Activated CD8-positive, alpha-beta memory T cell treated with anti-CD3 and anti-CD28 coated beads for 1 hour (primary cell): ENCODE measurements around the gene AP4M1.
"Not testable (repeated sequence)": the region's sequence is repeated elsewhere in the genome, so short reads cannot be mapped to it uniquely, and the experiment has no call there.

ENCODE experiments used
- DNase-seq, 2 donors: peaks; one replicate each; pipeline ENCODE4 v3.0.0-alpha.2; 2020; ENCODE audit warnings: low read depth in 1 of 2; ENCODE audit errors: extremely low read depth in 1 of 2

Gene AP4M1

DNA sequence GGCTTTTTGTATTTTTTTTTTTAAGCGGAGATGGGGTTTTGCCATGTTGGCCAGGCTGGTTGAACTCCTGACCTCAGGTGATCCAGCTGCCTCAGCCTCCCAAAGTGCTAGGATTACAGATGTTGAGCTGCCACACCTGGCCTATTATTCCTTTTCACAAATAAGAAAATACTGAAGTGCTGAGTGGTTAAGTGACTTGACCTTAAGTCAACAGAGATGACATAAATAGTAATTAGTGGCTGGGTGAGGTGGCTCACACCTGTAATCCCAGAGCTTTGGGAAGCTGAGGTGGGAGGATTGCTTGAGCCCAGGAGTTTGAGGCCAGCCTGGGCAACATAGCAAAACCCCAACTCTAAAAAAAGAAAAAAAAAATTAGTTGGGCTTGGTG lies 28.8 kb downstream of the AP4M1 start:
- DNase-seq, result not testable (repeated sequence)

- DNase-seq, result peak; percentile 63 to 74
Measured at GRCh38 chr7:100130608-100131453, 29.4 kb downstream of the AP4M1 start.

GRCh38 chr7:100132126-100132525 lies 30.7 kb downstream of the AP4M1 start:
- DNase-seq, result no peak

DNA sequence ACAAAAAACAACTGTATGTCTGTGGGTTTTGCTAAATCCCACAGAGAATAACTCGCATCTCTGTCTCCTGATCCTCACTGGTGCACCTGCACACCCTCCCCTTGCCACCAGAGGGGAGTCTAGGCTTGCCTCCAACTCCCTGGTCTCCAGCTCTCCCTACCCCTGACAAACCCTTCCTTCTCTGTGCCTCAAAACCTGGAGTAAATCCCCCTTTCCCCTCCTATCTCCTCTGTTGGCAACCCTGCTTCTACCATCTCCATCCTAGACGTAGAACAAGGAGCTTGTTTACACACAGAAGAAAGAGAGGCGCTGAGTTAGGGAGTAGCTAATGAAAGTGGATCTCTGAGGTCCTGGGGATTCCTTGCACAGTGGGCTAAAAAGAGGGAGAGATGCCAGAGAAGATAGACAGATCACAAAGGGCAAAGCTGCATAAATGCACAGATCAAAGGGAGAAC lies 31.3 kb downstream of the AP4M1 start:
- peak in 1 of 2 donors; percentile 31 for DNase-seq

DNA sequence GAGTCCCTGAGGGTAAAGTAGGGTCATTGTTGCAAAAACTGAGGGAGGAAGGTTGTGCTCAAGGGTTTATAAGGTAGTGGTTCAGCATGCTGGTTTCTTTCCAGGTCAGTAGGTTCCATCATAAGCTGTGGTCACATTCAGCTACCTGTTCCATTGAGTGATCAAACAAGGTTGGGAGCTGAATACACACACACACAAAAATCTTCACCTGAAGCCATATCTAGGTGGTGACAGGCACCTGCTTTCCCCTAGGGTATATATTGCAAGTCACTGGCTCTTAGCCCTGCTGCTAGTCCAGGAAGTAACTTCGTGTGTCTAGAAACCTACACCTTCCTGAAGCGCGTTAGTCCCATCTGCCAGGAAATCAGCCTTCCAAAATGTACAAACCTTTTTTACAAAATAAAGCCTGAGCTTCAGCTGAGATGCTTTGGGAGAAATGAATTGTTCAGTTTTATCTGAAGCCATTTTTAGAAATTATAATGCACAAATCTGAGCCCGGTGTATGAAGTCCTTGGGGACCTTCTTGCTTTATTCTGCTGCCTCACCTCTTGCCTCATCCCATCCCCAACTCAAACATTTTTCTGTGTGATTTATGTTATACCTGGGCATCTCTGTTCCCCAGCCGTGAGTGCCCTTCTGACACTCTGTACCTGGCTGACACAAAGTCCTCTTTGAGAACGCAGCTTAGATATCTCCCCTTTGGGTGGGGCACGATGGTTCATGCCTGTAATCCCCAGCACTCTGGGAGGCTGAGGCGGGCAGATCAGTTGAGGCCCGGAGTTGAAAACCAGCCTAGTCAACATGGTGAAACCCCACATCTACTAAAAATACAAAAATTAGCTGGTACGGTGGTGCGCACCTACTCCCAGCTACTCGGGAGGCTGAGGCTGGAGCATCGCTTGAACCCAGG lies 36.7 kb downstream of the AP4M1 start:
- DNase-seq, result no peak

- no peak for DNase-seq
Measured at GRCh38 chr7:100141555-100141949, 40.1 kb downstream of the AP4M1 start.

GRCh38 chr7:100142461-100142860 lies 41.0 kb downstream of the AP4M1 start:
- DNase-seq, result no peak

- DNase-seq, result not testable (repeated sequence)
Measured at GRCh38 chr7:100146350-100146749, 44.9 kb downstream of the AP4M1 start.

DNA sequence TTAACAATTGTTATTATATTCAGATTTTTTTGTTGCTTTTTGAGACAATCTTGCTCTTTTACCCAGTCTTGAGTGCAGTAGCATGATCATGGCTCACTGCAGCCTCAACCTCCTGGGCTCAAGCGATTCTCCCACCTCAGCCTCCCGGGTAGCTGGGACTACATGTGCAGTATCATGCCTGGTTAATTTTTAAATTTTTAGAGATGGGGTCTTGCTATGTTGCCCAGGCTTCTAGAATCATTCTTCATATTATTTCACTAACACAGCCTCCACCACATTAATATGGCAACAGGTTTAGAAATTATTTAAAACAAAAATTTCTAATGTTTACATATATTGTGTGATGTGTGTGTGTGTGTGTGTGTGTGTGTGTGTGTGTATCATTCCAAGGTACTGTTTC lies 45.8 kb downstream of the AP4M1 start:
- no peak for DNase-seq

GRCh38 chr7:100148225-100148558 lies 46.7 kb downstream of the AP4M1 start:
- DNase-seq, result no peak

- peak; percentile 93 to 98 for DNase-seq
Measured at GRCh38 chr7:100148559-100149328, 47.3 kb downstream of the AP4M1 start, which contains the start of gene LAMTOR4. Gene LAMTOR4, plus strand, starts transcription at chr7:100148918. Its CDS starts 55 bp downstream, at chr7:100148973.

DNA sequence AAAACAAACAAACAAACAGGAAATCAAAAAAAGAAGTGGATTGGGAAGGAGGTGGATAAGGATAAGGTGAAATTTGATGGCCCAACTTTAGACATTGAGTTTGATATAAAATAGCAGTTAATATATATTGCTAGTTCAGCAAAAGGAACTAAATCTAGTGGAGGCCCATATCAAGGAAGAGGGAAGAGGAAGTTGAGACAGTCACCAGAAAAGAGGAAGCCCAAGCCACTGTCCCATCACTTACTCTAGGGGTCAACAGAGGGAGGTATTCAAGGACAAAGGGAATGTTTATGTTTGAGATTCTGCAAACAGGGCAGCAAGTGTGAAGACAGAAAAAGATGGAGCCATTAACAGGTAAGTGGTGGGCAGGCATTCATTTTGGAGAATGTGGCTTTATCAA lies 51.0 kb downstream of the AP4M1 start:
- DNase-seq, result no peak

DNA sequence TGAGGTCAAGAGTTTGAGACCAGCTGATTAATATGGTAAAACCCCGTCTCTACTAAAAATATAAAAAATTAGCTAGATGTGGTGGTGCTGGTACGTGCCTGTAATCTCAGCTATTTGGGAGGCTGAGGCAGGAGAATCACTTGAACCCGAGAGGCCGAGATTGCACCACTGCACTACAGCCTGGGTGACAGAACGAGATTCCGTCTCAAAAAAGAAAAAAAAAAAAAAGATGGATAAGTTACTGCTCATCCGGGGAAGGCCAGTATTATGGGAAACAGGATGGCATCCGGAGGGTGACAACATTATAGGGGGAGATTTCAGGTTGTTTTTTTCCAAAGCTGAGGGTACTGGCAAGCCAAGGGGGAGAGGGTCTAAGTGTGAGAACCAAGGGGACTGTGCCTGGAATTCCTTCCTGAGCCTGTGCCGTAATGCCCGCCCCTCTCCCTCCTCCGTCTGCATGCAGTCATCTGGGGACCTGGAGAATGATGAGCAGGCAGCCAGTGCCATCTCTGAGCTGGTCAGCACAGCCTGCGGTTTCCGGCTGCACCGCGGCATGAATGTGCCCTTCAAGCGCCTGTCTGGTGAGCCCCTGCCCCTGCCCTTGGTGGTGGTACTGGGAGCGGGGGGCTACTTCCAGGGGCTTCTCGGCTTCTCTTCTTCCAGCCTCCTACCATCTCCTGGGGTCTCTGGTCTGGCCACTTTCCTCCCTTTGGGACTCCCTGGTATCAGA lies 51.7 kb downstream of the AP4M1 start:
- no peak for DNase-seq

DNA sequence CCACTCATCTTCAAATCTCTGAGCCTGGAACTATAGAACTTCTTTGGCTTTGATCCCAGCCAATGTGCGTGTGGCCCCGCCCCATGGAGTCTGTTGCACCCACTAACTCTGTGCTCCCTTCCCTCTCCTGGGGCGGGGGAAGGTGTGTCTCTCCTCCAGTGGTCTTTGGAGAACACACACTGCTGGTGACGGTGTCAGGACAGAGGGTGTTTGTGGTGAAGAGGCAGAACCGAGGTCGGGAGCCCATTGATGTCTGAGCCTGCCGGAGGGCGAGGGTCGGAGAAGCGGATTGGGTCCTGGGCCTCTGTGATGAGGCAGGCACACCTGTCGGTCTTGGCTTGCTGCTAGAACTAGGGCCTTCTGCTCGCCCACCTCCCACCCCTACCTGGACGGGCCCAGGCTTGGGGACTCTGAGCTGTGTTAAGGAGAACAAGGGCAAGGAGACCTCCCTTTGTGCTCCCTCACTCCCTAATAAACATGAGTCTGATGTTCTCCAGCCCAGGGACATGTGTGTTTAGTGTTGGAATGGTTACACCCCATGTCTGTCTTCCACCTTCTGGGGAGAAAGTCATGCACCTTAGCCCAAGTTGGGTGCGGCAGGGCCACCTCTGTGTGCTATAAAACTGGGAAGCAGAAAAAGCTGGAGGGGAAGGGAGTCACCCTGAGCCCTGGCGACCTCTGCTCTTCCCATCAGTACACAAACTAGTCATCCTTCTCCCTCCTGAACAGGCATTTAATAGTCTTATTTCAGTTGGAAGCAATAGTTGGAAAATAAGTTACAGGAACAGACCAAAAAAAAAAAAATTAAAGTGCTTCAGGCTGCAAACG lies 52.5 kb downstream of the AP4M1 start:
- no peak for DNase-seq

- no peak for DNase-seq
Measured at GRCh38 chr7:100154651-100155491, 53.4 kb downstream of the AP4M1 start.

DNA sequence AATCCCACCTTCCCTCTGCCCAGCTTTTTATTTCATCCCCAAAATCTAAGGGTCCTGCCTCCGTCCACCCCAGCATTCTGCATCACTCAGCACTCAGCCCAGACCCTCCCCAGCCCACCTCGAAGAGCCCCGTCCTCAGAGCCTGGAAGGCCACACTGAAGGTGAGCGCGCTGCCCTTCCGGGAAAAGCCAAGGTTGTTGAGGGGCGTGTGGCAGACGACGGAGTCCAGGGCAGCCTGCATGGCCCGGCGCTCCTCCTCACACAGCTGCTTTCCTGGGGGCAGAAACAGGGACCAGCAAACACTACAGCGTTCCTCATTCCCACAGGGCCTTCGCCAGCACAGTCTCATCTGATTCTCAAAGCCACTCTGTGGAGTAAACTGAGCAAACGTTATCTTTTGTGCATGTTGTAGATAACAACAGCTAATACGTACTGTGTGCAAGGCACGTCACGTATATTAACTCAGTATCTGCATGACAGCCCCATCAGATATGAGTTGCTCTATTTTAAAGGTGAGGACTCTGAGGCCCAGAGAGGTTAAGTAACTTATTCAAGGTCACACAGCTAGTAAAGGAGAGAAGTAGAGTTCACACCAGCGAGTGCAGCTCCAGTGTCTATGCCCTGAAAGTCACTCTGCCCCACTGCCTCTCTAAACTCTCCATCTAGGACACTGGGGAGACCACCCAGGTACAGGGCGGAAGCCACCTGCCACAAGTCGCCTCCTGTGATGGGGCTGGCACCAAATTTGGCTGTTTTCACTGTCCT lies 54.3 kb downstream of the AP4M1 start:
- no peak for DNase-seq

DNA sequence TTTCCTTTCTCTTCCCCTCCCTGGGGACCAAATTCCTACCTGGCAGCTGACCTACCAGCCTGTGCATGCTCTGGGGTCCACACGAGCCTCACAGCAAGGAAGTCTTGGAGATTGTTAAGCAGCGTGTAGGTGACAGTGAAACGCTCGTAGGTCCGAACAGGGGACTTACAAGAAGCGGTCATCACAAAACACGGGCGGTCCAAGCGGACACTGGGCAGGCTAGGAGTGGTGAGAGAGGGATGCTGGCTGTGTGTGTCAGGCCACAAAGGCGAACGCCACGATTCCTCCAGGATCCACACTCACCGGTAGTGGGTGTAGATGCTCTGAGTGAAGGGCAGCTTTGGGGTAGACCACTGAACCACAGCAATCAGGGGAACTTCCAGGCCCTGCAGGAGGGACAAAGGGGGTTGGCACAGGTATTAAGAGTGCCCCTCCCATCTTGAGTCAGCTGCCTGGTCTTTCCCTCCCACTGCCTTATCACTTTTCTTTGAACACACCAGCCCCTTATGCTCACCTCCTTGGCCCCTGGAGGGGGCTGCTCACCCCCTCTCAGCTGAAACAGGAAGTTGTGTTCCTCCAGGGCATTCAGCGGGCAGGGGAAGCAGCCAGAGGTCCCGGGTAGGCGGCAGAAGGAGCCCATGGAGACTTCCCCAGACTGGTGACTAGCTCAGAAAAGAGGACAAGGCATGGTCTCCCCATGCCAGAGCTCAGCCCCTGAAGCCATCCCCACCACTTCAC lies 55.1 kb downstream of the AP4M1 start:
- DNase-seq, result no peak
